Activated CD8-positive, alpha-beta memory T cell treated with anti-CD3 and anti-CD28 coated beads, Interleukin-2, amount 10 ng/mL, durations not matched to agents 7 days and 5 days (primary cell): ENCODE measurements around the gene LIPE. TPM values are rescaled to one million over a fixed set of nuclear protein-coding genes. Genes with fewer than 3 reads are reported as not detected.

ENCODE experiments used
- ATAC-seq: fragments of 150-1000 bp; cut with Tn5 transposase; one replicate; pipeline ENCODE4 v1.10.0; 2021; ENCODE audit warnings: moderate library complexity
- CTCF ChIA-PET: fragments of 350-600 bp; sonication (Branson Sonifier 250); formaldehyde crosslinking; loops from one replicate; lab custom pipeline; 2021; ENCODE audit warnings: antibody characterized with exemption; lab: Charles Lee
- DNase-seq: peaks from one replicate; pipeline ENCODE4 v3.0.0-alpha.2; 2020
- H3K27ac Mint-ChIP-seq: one replicate; pipeline ENCODE4 v1.8.0; 2021; ENCODE audit warnings: mild to moderate bottlenecking, mixed read lengths
- H3K27me3 Mint-ChIP-seq: one replicate; pipeline ENCODE4 v1.8.0; 2021; ENCODE audit warnings: mixed read lengths
- H3K36me3 Mint-ChIP-seq: one replicate; pipeline ENCODE4 v1.8.0; 2021; ENCODE audit warnings: mild to moderate bottlenecking, mixed read lengths
- H3K4me1 Mint-ChIP-seq: one replicate; pipeline ENCODE4 v1.8.0; 2021; ENCODE audit warnings: mixed read lengths
- H3K4me3 Mint-ChIP-seq: one replicate; pipeline ENCODE4 v1.8.0; 2021; ENCODE audit warnings: mild to moderate bottlenecking, moderate library complexity, mixed read lengths
- H3K9me3 Mint-ChIP-seq: one replicate; pipeline ENCODE4 v1.8.0; 2022; ENCODE audit warnings: low read depth, mixed read lengths
- total RNA-seq, 2 experiments: library from RNA; stranded (reverse); gene quantifications; one replicate each; pipeline ENCODE4 v1.2.3, GENCODE V29; 2021

The LIPE gene
- total RNA-seq, 2 experiments from 2014 or later: 41.5 to 44.6 TPM

DNA sequence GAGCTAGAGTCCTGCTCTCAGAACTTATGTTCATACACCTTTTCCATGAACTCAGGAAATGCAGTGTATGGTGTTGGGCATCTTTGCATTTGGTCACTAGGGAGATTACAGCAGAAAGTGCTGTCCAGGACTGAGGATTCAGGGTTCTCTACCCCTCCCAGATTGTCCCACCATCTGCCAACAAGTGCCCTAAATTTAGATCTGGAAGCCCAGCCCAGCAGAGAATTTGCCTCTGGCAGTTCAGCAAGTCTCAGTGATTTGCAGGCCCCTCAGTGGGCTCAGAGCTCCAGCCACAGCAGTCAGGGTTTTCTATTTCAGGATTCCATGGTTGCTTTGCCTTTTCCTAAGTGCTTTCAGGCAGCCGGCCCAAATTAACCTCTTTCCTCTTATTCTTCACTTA lies 60.5 kb downstream of the LIPE start:
- no peaks in the 10 kb centered on the region for H3K4me1 Mint-ChIP-seq
- no peak overlapping the region for H3K27ac Mint-ChIP-seq
- H3K4me3 Mint-ChIP-seq: no peak overlapping the region
- peaks cover 14% of the 10 kb centered on the region for H3K36me3 Mint-ChIP-seq
- H3K27me3 Mint-ChIP-seq: no peaks in the 10 kb centered on the region
- CTCF ChIA-PET: no interaction called here
- no peak for DNase-seq
- ATAC-seq: no peak
- H3K9me3 Mint-ChIP-seq: peaks cover 2% of the 10 kb centered on the region

DNA sequence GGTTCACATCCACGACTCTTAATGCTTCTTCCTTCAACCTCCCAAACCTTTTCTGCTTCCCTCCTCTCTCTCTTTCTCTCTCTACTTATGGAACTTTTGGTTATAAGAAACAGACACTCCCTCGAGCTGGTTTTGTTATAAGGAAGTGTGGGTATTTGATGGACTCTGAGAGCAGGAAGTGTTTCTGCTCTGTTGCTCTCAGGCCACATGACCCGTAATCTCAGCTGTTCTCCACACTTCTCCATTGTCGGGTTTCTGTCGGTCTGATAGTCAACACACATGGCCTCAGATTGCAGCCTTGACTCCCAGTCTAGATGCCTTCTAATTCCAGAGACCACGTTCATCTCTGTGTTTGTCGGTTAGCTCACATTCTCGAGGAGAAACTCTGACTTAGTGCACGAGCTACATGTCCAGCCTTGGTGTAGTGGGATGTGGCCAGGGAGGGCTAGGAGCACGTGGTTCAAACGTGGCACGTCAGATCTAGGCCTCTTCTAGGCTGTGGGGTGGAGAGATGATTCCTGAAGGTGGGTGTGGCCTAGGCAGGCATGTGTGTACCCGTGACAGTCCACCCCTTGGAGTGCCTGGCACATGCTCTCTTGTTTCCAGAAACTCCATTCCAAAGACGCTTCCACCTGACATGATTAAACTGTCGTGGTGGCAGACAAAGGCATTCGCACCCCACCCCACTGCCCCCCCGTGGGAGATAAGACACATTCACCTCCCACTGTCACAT lies 63.4 kb downstream of the LIPE start:
- no peaks in the 10 kb centered on the region for H3K27me3 Mint-ChIP-seq
- no peak overlapping the region for H3K27ac Mint-ChIP-seq
- CTCF ChIA-PET: no interaction called here

DNA sequence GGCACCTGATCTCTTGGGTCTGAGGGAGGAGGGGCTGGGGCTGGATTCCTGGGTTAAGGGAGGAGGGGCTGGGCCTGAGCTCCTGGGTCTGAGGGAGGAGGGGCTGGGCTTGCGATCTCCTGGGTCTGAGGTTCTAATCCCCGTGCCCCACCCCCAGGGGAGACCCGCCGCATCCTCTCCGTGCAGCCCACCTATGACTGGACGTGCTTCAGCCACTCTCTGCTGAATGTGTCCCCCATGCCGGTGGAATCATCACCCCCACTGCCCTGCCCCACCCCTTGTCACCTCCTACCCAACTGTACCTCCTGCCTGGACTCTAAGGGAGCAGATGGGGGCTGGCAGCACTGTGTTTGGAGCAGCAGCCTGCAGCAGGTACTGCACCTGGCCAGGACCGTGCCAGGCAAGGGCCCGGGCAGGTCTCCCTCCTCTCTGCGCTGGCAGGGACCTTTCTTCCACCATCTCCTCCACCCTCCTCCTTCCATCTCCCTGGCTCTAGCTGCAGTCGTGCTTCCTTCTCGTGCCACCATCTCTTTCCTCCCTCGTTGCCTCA lies 64.2 kb downstream of the LIPE start:
- DNase-seq (no peak), ATAC-seq (no peak)
- peaks cover 14% of the 10 kb centered on the region for H3K36me3 Mint-ChIP-seq
- peaks cover 5% of the 10 kb centered on the region for H3K4me1 Mint-ChIP-seq
- H3K27ac Mint-ChIP-seq: no peak overlapping the region
- peaks cover 2% of the 10 kb centered on the region for H3K9me3 Mint-ChIP-seq
- no peak overlapping the region for H3K4me3 Mint-ChIP-seq
- CTCF ChIA-PET: no interaction called here
- no peaks in the 10 kb centered on the region for H3K27me3 Mint-ChIP-seq

More for the DNA sequence above, 63.4 kb downstream of the LIPE start:
- Mint-ChIP-seq H3K9me3 (peaks cover 2% of the 10 kb centered on the region), H3K36me3 (peaks cover 14% of the 10 kb centered on the region), H3K4me3 (no peak overlapping the region), H3K4me1 (peaks cover under 1% of the 10 kb centered on the region)
- DNase-seq (no peak), ATAC-seq (no peak)

DNA sequence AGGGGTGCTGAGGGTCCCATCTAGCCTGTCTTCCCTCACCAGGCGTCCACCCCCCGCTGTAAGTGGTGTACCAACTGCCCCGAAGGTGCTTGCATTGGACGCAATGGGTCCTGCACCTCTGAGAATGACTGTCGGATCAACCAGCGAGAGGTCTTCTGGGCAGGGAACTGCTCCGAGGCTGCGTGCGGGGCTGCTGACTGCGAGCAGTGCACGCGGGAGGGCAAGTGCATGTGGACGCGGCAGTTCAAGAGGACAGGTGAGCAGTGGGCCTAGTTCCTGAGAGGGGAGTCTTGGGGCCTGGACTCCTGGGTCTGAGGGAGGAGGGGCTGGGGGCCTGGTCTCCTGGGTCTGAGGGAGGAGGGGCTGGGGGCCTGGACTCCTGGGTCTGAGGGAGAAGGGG lies 64.8 kb downstream of the LIPE start:
- Mint-ChIP-seq H3K4me3 (no peak overlapping the region), H3K4me1 (peaks cover 5% of the 10 kb centered on the region), H3K36me3 (peaks cover 14% of the 10 kb centered on the region), H3K27ac (no peak overlapping the region), H3K9me3 (peaks cover 2% of the 10 kb centered on the region), H3K27me3 (no peaks in the 10 kb centered on the region)
- ATAC-seq (no peak), DNase-seq (no peak)
- CTCF ChIA-PET: no interaction called here

DNA sequence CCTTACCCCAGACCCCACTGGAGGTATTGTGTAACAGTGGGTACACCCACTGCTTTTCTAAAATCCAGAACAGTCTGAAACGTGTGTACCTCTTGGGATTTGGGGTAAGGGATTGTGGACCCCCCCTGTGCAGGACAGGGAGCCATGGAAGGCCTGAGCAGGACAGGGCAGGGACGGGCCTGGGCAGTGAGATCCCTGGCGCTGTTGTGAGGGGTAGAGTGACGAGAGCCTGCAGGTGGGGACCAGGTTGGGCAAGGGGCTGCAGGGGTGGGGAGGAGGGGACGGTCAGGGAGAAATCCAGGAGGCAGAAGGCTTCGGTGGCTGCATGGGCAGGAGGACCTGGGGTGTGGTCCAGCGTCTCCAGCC lies 65.7 kb downstream of the LIPE start:
- peaks cover 14% of the 10 kb centered on the region for H3K36me3 Mint-ChIP-seq
- H3K27me3 Mint-ChIP-seq: no peaks in the 10 kb centered on the region
- H3K9me3 Mint-ChIP-seq: peaks cover 2% of the 10 kb centered on the region
- H3K4me1 Mint-ChIP-seq: peaks cover 5% of the 10 kb centered on the region
- H3K27ac Mint-ChIP-seq: no peak overlapping the region
- no peak overlapping the region for H3K4me3 Mint-ChIP-seq
- no peak for DNase-seq
- ATAC-seq: no peak
- CTCF ChIA-PET: interaction anchor here (0.8 kb wide), 1 partner anchor 41 kb away, joined by 3 read pairs; no protein-coding TSS in a partner anchor

DNA sequence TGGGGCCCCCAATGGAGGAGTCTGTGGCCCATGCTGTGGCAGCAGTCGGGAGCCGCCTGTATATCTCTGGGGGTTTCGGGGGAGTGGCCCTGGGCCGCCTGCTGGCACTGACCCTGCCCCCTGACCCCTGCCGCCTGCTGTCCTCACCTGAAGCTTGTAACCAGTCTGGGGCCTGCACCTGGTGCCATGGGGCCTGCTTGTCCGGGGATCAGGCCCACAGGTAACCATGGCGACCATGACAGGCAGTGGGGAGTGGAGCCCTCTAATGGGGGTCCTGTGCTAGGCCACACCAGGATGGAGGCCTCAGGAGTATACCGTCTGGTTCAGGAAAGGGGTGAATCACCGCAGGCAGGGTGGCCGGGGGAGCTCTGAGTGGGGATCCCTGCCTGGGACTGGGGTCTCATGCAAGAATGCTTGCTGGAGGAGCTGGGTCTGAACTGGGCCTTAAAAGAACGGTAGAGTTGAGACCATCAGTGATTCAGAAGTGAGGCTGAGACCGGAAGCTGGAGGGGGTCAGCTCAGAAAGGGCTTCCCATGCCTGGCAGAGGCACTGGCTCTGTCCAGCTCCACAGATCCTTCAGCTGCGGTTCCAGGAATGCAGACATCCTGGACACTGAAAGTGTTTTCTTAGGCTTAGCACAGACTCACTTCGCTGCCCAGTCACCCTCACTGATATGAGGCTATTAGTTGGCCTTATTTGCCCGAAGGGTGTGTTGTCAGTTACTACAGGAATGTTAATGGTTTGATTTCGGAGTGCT lies 66.2 kb downstream of the LIPE start:
- DNase-seq: no peak
- H3K27ac Mint-ChIP-seq: no peak overlapping the region
- peaks cover 14% of the 10 kb centered on the region for H3K36me3 Mint-ChIP-seq

DNA sequence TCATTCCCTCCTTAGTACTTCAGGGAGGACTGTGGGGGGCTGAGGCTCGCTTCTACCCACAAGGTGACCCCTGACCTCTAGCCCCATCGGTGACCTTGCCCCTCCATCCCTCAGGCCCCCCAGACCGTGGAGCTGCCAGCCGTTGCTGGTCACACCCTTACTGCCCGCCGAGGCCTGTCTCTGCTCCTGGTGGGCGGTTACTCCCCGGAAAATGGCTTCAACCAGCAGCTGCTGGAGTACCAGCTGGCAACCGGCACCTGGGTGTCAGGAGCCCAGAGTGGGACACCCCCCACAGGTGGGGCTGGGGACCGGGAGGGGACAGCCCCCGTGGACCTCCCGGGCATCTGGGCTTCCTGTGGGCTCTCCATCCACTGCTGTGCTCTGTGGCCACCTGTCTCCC lies 69.9 kb downstream of the LIPE start:
- ATAC-seq (no peak), DNase-seq (no peak)
- no peaks in the 10 kb centered on the region for H3K36me3 Mint-ChIP-seq
- no peak overlapping the region for H3K27ac Mint-ChIP-seq
- no peaks in the 10 kb centered on the region for H3K27me3 Mint-ChIP-seq
- no peaks in the 10 kb centered on the region for H3K9me3 Mint-ChIP-seq
- CTCF ChIA-PET: no interaction called here
- peaks cover 5% of the 10 kb centered on the region for H3K4me1 Mint-ChIP-seq
- no peak overlapping the region for H3K4me3 Mint-ChIP-seq

More for the DNA sequence above, 66.2 kb downstream of the LIPE start:
- CTCF ChIA-PET: interaction anchor here (0.8 kb wide), 1 partner anchor 41 kb away, joined by 3 read pairs; no protein-coding TSS in a partner anchor
- no peak overlapping the region for H3K4me3 Mint-ChIP-seq
- peaks cover 5% of the 10 kb centered on the region for H3K4me1 Mint-ChIP-seq
- ATAC-seq: no peak
- H3K27me3 Mint-ChIP-seq: no peaks in the 10 kb centered on the region
- peaks cover 2% of the 10 kb centered on the region for H3K9me3 Mint-ChIP-seq

DNA sequence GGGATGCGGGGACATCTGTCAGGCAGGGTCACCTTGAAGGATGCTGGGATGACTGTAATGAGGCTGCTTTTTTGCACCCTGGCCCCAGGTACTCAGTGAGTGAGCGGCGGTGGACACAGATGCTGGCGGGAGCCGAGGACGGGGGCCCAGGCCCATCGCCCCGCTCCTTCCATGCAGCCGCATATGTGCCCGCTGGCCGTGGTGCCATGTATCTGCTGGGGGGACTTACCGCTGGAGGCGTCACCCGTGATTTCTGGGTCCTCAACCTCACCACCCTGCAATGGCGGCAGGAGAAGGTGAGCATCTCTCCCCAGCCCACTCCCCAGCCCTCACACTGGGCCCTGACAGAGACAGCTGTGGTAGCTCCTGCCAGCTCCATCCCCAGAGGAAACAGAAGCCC lies 70.5 kb downstream of the LIPE start:
- H3K27me3 Mint-ChIP-seq: no peaks in the 10 kb centered on the region
- ATAC-seq: no peak
- CTCF ChIA-PET: no interaction called here
- H3K4me3 Mint-ChIP-seq: no peak overlapping the region
- no peak for DNase-seq
- no peak overlapping the region for H3K27ac Mint-ChIP-seq
- H3K9me3 Mint-ChIP-seq: no peaks in the 10 kb centered on the region
- H3K4me1 Mint-ChIP-seq: peaks cover 5% of the 10 kb centered on the region
- no peaks in the 10 kb centered on the region for H3K36me3 Mint-ChIP-seq

DNA sequence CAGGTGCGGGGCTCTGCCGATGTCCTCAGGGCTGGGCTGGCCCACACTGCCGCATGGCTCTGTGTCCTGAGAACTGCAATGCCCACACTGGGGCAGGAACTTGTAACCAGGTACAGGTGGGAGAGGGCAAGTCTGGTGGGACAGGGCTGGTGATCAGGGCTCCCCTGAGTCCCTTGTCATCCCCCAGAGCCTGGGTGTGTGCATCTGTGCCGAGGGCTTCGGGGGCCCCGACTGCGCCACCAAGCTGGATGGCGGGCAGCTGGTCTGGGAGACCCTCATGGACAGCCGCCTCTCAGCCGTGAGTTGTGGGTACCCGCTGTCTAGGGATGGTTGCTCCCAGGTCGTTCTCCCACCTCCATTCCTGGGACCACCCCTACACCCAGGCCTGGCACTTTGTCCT lies 71.3 kb downstream of the LIPE start:
- H3K4me1 Mint-ChIP-seq: peaks cover 5% of the 10 kb centered on the region
- no peaks in the 10 kb centered on the region for H3K9me3 Mint-ChIP-seq
- ATAC-seq: no peak
- DNase-seq: no peak
- no peak overlapping the region for H3K27ac Mint-ChIP-seq
- CTCF ChIA-PET: no interaction called here
- no peak overlapping the region for H3K4me3 Mint-ChIP-seq
- H3K27me3 Mint-ChIP-seq: no peaks in the 10 kb centered on the region
- no peaks in the 10 kb centered on the region for H3K36me3 Mint-ChIP-seq

DNA sequence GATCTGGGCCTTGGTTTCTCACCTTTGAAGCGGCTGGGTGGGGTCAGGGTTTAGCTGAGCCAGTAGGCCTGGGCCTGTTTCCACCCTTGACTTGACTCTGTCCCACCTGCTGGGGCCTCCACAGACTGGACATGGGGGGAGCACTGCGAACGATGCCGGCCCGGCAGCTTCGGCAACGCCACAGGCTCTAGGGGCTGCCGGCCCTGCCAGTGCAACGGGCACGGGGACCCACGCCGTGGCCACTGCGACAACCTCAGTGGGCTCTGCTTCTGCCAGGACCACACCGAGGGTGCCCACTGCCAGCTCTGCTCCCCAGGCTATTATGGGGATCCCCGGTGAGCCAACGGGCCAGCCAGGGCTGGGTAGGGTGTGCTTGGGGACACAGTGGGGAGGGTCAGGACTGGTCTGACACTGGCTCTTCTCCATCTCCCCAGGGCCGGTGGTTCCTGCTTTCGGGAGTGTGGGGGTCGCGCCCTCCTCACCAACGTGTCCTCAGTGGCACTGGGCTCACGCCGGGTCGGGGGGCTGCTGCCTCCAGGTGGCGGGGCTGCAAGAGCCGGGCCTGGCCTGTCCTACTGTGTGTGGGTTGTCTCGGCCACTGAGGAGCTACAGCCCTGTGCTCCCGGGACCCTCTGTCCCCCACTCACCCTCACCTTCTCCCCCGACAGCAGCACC lies 73.7 kb downstream of the LIPE start:
- ATAC-seq: no peak
- CTCF ChIA-PET: no interaction called here
- no peak for DNase-seq
- Mint-ChIP-seq H3K4me1 (peaks cover 2% of the 10 kb centered on the region), H3K27me3 (no peaks in the 10 kb centered on the region), H3K4me3 (no peak overlapping the region), H3K36me3 (no peaks in the 10 kb centered on the region), H3K9me3 (no peaks in the 10 kb centered on the region), H3K27ac (no peak overlapping the region)

DNA sequence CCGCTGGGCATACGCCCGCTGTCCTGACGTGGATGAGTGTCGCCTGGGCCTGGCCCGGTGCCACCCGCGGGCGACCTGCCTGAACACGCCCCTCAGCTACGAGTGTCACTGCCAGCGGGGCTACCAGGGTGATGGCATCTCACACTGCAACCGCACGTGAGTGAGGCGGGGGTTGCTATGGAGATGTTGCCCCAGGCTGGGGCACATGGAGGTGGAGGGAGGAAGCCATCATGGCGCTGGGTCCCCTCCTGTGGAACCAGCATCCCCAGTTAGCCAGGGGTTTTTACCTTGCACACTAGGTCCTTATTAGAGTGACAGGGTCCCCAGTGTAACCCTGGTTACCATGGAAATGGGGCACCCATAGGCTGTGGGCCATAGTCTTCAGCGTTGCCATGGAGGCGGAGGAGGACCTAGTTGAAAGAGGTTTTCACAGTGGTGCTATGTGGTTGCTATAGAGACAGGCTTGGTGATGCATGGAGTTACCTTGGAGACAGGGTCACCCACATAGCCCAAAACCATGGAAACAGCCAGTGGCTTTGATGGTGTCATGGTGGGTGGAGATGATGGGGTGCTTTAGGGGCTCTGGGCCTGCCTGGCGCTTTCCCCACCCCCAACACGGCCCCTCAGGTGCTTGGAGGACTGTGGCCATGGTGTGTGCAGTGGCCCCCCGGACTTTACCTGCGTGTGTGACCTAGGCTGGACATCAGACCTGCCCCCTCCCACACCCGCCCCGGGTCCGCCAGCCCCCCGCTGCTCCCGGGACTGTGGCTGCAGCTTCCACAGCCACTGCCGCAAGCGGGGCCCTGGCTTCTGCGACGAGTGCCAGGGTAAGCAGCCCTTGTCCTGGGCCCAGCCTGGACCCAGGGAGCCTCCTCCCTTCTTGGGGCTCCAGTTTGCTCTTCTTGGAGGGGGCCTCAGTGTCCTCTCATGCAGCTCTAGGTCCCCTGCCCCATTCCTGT lies 74.6 kb downstream of the LIPE start:
- Mint-ChIP-seq H3K9me3 (no peaks in the 10 kb centered on the region), H3K27me3 (no peaks in the 10 kb centered on the region), H3K4me3 (no peak overlapping the region), H3K4me1 (no peaks in the 10 kb centered on the region), H3K27ac (no peak overlapping the region), H3K36me3 (no peaks in the 10 kb centered on the region)
- DNase-seq: peak; percentile 47
- ATAC-seq: peak; percentile 62
- CTCF ChIA-PET: no interaction called here
